IgD-negative memory B cell (primary cell): ENCODE data around the gene PARG. TPM values are rescaled to one million over a fixed set of nuclear protein-coding genes. Genes with fewer than 3 reads are reported as not detected.

Experiments
- polyA plus RNA-seq: library from polyadenylated mRNA; unstranded; fragments of 300-500 nt; fragmentation: Illumina TruSeq; gene quantifications from one replicate; pipeline ENCODE4 v1.2.3, GENCODE V29; 2021

PARG gene
- polyA plus RNA-seq, 1 donor from 2014 or later: 16.7 TPM

Other genes with a start within 250 kb of the PARG start
- gene OGDHL, start 179.7 kb downstream of the PARG start, polyA plus RNA-seq: not detected
- 18.5 TPM for gene TIMM23B, start within 50 bp of the PARG start, polyA plus RNA-seq
- gene AGAP6, start 46.4 kb upstream of the PARG start, polyA plus RNA-seq: 2.8 TPM
- gene WASHC2A, start 125.9 kb upstream of the PARG start, polyA plus RNA-seq: 29.9 TPM